ENCODE measurements around the gene LAMTOR1.

The LAMTOR1 gene

DNA sequence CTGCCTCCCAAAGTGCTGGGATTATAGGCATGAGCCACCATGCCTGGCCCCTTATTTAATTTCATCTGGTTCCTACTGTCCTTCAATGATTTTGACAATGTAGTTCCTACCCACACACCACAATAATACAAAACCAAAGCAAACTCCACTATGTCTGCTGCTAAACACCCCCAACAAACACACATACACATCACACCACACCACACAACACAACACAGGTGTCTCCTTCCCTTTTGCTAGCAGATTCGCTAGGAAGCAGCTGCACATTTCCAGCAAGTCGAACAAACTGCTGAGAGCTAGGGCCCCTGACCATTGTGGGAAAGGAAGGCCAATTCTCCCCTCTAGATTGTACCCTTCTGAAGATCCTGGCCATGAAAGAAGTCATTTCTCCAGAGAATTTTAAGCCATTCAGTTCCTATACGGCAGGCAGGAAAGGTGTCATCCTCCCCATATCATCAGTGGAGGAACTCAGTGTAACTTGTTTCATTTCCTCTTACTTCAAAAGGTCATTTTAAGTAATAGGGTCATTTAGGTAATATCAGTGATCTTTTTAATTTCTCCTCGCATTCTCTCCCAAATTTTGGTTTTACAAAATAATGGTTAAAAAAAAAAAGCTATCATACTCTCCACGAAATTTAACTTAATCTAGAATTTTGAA is 41.2 kb downstream of the LAMTOR1 start:
- TF ChIP-seq, protein P1, sequence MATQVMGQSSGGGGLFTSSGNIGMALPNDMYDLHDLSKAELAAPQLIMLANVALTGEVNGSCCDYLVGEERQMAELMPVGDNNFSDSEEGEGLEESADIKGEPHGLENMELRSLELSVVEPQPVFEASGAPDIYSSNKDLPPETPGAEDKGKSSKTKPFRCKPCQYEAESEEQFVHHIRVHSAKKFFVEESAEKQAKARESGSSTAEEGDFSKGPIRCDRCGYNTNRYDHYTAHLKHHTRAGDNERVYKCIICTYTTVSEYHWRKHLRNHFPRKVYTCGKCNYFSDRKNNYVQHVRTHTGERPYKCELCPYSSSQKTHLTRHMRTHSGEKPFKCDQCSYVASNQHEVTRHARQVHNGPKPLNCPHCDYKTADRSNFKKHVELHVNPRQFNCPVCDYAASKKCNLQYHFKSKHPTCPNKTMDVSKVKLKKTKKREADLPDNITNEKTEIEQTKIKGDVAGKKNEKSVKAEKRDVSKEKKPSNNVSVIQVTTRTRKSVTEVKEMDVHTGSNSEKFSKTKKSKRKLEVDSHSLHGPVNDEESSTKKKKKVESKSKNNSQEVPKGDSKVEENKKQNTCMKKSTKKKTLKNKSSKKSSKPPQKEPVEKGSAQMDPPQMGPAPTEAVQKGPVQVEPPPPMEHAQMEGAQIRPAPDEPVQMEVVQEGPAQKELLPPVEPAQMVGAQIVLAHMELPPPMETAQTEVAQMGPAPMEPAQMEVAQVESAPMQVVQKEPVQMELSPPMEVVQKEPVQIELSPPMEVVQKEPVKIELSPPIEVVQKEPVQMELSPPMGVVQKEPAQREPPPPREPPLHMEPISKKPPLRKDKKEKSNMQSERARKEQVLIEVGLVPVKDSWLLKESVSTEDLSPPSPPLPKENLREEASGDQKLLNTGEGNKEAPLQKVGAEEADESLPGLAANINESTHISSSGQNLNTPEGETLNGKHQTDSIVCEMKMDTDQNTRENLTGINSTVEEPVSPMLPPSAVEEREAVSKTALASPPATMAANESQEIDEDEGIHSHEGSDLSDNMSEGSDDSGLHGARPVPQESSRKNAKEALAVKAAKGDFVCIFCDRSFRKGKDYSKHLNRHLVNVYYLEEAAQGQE (IDR thresholded peaks at IDR 0.05; ENCODE audit: low read depth), result no peak
- no peak for TF ChIP-seq YY1 (IDR thresholded peaks at IDR 0.05; ENCODE audit: low read depth)
- TF ChIP-seq CEBPB (IDR thresholded peaks at IDR 0.05), result no peak
- TF ChIP-seq NFIC (IDR thresholded peaks at IDR 0.05), result no peak
- no peak for TF ChIP-seq EP300 (IDR thresholded peaks at IDR 0.05; ENCODE audit: borderline replicate concordance)
- TF ChIP-seq TEAD4 (IDR thresholded peaks at IDR 0.05), result no peak
- TF ChIP-seq RAD21 (IDR thresholded peaks at IDR 0.05; ENCODE audit: low read depth), result no peak
- no peak for TF ChIP-seq ZBTB7A (IDR thresholded peaks at IDR 0.05; ENCODE audit: low read depth)
- no peak for TF ChIP-seq TCF12 (IDR thresholded peaks at IDR 0.05; ENCODE audit: low read depth)
- no peak for TF ChIP-seq EGR1 (IDR thresholded peaks at IDR 0.05)
- no peak for TF ChIP-seq MAX (IDR thresholded peaks at IDR 0.05)
- no peak for TF ChIP-seq FOXM1 (IDR thresholded peaks at IDR 0.05; ENCODE audit: borderline replicate concordance, low read depth)
- TF ChIP-seq, protein P2, sequence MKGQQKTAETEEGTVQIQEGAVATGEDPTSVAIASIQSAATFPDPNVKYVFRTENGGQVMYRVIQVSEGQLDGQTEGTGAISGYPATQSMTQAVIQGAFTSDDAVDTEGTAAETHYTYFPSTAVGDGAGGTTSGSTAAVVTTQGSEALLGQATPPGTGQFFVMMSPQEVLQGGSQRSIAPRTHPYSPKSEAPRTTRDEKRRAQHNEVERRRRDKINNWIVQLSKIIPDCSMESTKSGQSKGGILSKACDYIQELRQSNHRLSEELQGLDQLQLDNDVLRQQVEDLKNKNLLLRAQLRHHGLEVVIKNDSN (IDR thresholded peaks at IDR 0.05), result no peak
- TF ChIP-seq TAF1 (IDR thresholded peaks at IDR 0.05; ENCODE audit: low read depth), result no peak
- TF ChIP-seq CREB1 (IDR thresholded peaks at IDR 0.05; ENCODE audit: low read depth), result no peak

GRCh38 chr11:72058416-72059034 is 44.6 kb downstream of the LAMTOR1 start:
- TF ChIP-seq FOXM1 (IDR thresholded peaks at IDR 0.05; ENCODE audit: borderline replicate concordance, low read depth) (no peak), MAX (IDR thresholded peaks at IDR 0.05) (no peak), TEAD4 (IDR thresholded peaks at IDR 0.05) (no peak), RAD21 (IDR thresholded peaks at IDR 0.05; ENCODE audit: low read depth) (no peak), YY1 (IDR thresholded peaks at IDR 0.05; ENCODE audit: low read depth) (no peak), CEBPB (IDR thresholded peaks at IDR 0.05) (no peak), CREB1 (IDR thresholded peaks at IDR 0.05; ENCODE audit: low read depth) (no peak), NFIC (IDR thresholded peaks at IDR 0.05) (no peak), EGR1 (IDR thresholded peaks at IDR 0.05) (no peak), TAF1 (IDR thresholded peaks at IDR 0.05; ENCODE audit: low read depth) (no peak), ZBTB7A (IDR thresholded peaks at IDR 0.05; ENCODE audit: low read depth) (no peak), EP300 (IDR thresholded peaks at IDR 0.05; ENCODE audit: borderline replicate concordance) (no peak)
- TF ChIP-seq, protein P1 (IDR thresholded peaks at IDR 0.05; ENCODE audit: low read depth), result no peak
- TF ChIP-seq, protein P2 (IDR thresholded peaks at IDR 0.05), result no peak

- TF ChIP-seq NFIC (IDR thresholded peaks at IDR 0.05), result no peak
- TF ChIP-seq MAX (IDR thresholded peaks at IDR 0.05), result no peak
- no peak for TF ChIP-seq RAD21 (IDR thresholded peaks at IDR 0.05; ENCODE audit: low read depth)
- TF ChIP-seq ZBTB7A (IDR thresholded peaks at IDR 0.05; ENCODE audit: low read depth), result no peak
- no peak for TF ChIP-seq TCF12 (IDR thresholded peaks at IDR 0.05; ENCODE audit: low read depth)
- TF ChIP-seq YY1 (IDR thresholded peaks at IDR 0.05; ENCODE audit: low read depth), result no peak
- TF ChIP-seq EGR1 (IDR thresholded peaks at IDR 0.05), result no peak
- TF ChIP-seq, protein P2 (IDR thresholded peaks at IDR 0.05), result no peak
These were observed 54.2 kb downstream of the LAMTOR1 start for GRCh38 chr11:72048766-72049460.
